ENCODE results near the gene SYNJ1.
"Not testable (repeated sequence)": the region's sequence is repeated elsewhere in the genome, so short reads cannot be mapped to it uniquely, and the experiment has no call there.

SYNJ1 gene

DNA sequence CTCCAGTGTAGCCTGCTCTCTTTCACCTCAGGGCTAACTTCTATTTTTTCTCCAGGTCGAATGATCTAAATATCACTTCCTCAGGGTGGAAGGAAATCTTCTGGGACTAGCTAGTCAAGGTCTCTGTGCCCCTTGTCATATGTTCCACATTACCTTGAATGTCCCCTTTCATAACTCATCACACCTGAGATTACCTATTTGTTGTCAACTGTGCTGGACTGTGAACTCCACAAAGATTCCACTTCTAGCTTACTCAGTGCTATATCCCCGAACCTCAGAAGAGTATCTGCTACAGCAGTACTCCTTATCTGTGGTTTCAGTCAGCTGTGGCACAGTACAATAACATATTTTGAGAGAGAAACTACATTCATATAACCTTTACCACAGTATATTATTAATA is 14.6 kb upstream of the SYNJ1 start:
- Histone ChIP-seq H3K36me3 (ENCODE audit: control insufficient read depth, insufficient read depth, low read length) (peaks cover 7% of the 10 kb centered on the region), H3K27me3 (ENCODE audit: insufficient read depth, low read length, poor library complexity) (no peaks in the 10 kb centered on the region), H3K27ac (ENCODE audit: low read depth, low read length) (no peak overlapping the region), H2BK120ac (ENCODE audit: low read depth, low read length) (no peak overlapping the region), H3K4me1 (ENCODE audit: control insufficient read depth, low read depth, low read length) (peaks cover 10% of the 10 kb centered on the region), H2BK5ac (ENCODE audit: low read length) (no peak overlapping the region), H3K56ac (ENCODE audit: low read length) (no peak overlapping the region), H4K5ac (ENCODE audit: low read length) (no peak overlapping the region), H3K4me2 (ENCODE audit: low read length) (no peak overlapping the region), H3K79me2 (ENCODE audit: control insufficient read depth, insufficient read depth, low read length) (peaks cover 7% of the 10 kb centered on the region), H3K4ac (ENCODE audit: low read depth, low read length) (no peak overlapping the region), H3K18ac (ENCODE audit: low read length) (no peak overlapping the region), H3K4me3 (ENCODE audit: low read length) (no peak overlapping the region), H2BK15ac (replicated peaks; ENCODE audit: low read depth) (no peak overlapping the region), H3K79me1 (ENCODE audit: low read length) (peaks cover 3% of the 10 kb centered on the region), H4K8ac (ENCODE audit: low read depth, low read length) (no peak overlapping the region), H2AK5ac (ENCODE audit: low read length) (no peak overlapping the region), H3K23ac (ENCODE audit: low read length) (no peak overlapping the region), H3K9ac (ENCODE audit: low read length) (no peak overlapping the region)
- no CpG with 5 or more reads among the region's 2 CpGs for WGBS (ENCODE audit: extremely low coverage, insufficient coverage, low lambda C conversion rate)
- no peak for DNase-seq

GRCh38 chr21:32741336-32741735 is 13.5 kb upstream of the SYNJ1 start:
- no CpG with 5 or more reads among the region's 3 CpGs for WGBS (ENCODE audit: extremely low coverage, insufficient coverage, low lambda C conversion rate)
- no peak overlapping the region for H4K8ac ChIP-seq (ENCODE audit: low read depth, low read length)
- no peak for DNase-seq
- H3K23ac ChIP-seq (ENCODE audit: low read length) = no peak overlapping the region
- no peak overlapping the region for H3K4ac ChIP-seq (ENCODE audit: low read depth, low read length)
- no peak overlapping the region for H3K4me2 ChIP-seq (ENCODE audit: low read length)
- H2BK15ac ChIP-seq (replicated peaks; ENCODE audit: low read depth) = peak overlapping the region; percentile 64
- H3K56ac ChIP-seq (ENCODE audit: low read length) = no peak overlapping the region
- H4K5ac ChIP-seq (ENCODE audit: low read length) = no peak overlapping the region
- no peak overlapping the region for H3K4me3 ChIP-seq (ENCODE audit: low read length)
- H2BK120ac ChIP-seq (ENCODE audit: low read depth, low read length) = no peak overlapping the region
- H3K36me3 ChIP-seq (ENCODE audit: control insufficient read depth, insufficient read depth, low read length) = peaks cover 4% of the 10 kb centered on the region
- H3K18ac ChIP-seq (ENCODE audit: low read length) = peak overlapping the region; percentile 56
- H3K4me1 ChIP-seq (ENCODE audit: control insufficient read depth, low read depth, low read length) = peaks cover 10% of the 10 kb centered on the region
- no peak overlapping the region for H2AK5ac ChIP-seq (ENCODE audit: low read length)
- no peaks in the 10 kb centered on the region for H3K27me3 ChIP-seq (ENCODE audit: insufficient read depth, low read length, poor library complexity)
- peak overlapping the region; percentile 58 for H3K27ac ChIP-seq (ENCODE audit: low read depth, low read length)
- H3K9ac ChIP-seq (ENCODE audit: low read length) = no peak overlapping the region
- peak overlapping the region; percentile 16 for H2BK5ac ChIP-seq (ENCODE audit: low read length)
- H3K79me1 ChIP-seq (ENCODE audit: low read length) = peaks cover 1% of the 10 kb centered on the region
- peaks cover under 1% of the 10 kb centered on the region for H3K79me2 ChIP-seq (ENCODE audit: control insufficient read depth, insufficient read depth, low read length)

- Histone ChIP-seq H4K8ac (ENCODE audit: low read depth, low read length) (no peak overlapping the region), H3K4me3 (ENCODE audit: low read length) (no peak overlapping the region), H3K79me1 (ENCODE audit: low read length) (peaks cover 1% of the 10 kb centered on the region), H3K4me1 (ENCODE audit: control insufficient read depth, low read depth, low read length) (peaks cover 10% of the 10 kb centered on the region), H3K9ac (ENCODE audit: low read length) (no peak overlapping the region), H3K4ac (ENCODE audit: low read depth, low read length) (no peak overlapping the region), H2BK15ac (replicated peaks; ENCODE audit: low read depth) (no peak overlapping the region), H2BK5ac (ENCODE audit: low read length) (no peak overlapping the region), H3K27ac (ENCODE audit: low read depth, low read length) (peak overlapping the region; percentile 77), H2AK5ac (ENCODE audit: low read length) (no peak overlapping the region), H3K18ac (ENCODE audit: low read length) (peak overlapping the region; percentile 60), H2BK120ac (ENCODE audit: low read depth, low read length) (no peak overlapping the region), H3K27me3 (ENCODE audit: insufficient read depth, low read length, poor library complexity) (no peaks in the 10 kb centered on the region), H3K4me2 (ENCODE audit: low read length) (no peak overlapping the region), H3K79me2 (ENCODE audit: control insufficient read depth, insufficient read depth, low read length) (no peaks in the 10 kb centered on the region), H3K56ac (ENCODE audit: low read length) (peak overlapping the region; percentile 62), H4K5ac (ENCODE audit: low read length) (no peak overlapping the region), H3K36me3 (ENCODE audit: control insufficient read depth, insufficient read depth, low read length) (peaks cover 4% of the 10 kb centered on the region), H3K23ac (ENCODE audit: low read length) (no peak overlapping the region)
- no CpG with 5 or more reads among the region's 2 CpGs for WGBS (ENCODE audit: extremely low coverage, insufficient coverage, low lambda C conversion rate)
- DNase-seq = peak; percentile 95
Measured at GRCh38 chr21:32739946-32740345, 12.1 kb upstream of the SYNJ1 start.

- not testable (repeated sequence) for H3K27ac ChIP-seq (ENCODE audit: low read depth, low read length); H2BK15ac ChIP-seq (replicated peaks; ENCODE audit: low read depth); H3K36me3 ChIP-seq (ENCODE audit: control insufficient read depth, insufficient read depth, low read length); H3K56ac ChIP-seq (ENCODE audit: low read length); H2AK5ac ChIP-seq (ENCODE audit: low read length); H2BK5ac ChIP-seq (ENCODE audit: low read length); H3K18ac ChIP-seq (ENCODE audit: low read length); H2BK120ac ChIP-seq (ENCODE audit: low read depth, low read length); H3K4ac ChIP-seq (ENCODE audit: low read depth, low read length); H3K4me3 ChIP-seq (ENCODE audit: low read length); H3K79me1 ChIP-seq (ENCODE audit: low read length); H3K27me3 ChIP-seq (ENCODE audit: insufficient read depth, low read length, poor library complexity); DNase-seq; H3K23ac ChIP-seq (ENCODE audit: low read length); H4K8ac ChIP-seq (ENCODE audit: low read depth, low read length); H3K79me2 ChIP-seq (ENCODE audit: control insufficient read depth, insufficient read depth, low read length); H3K4me2 ChIP-seq (ENCODE audit: low read length); H4K5ac ChIP-seq (ENCODE audit: low read length); H3K9ac ChIP-seq (ENCODE audit: low read length); H3K4me1 ChIP-seq (ENCODE audit: control insufficient read depth, low read depth, low read length)
- no CpG with 5 or more reads among the region's 4 CpGs for WGBS (ENCODE audit: extremely low coverage, insufficient coverage, low lambda C conversion rate)
Measured at GRCh38 chr21:32736083-32736482, 8.3 kb upstream of the SYNJ1 start.

GRCh38 chr21:32735524-32735923 is 7.7 kb upstream of the SYNJ1 start:
- Histone ChIP-seq H2BK120ac (ENCODE audit: low read depth, low read length) (no peak overlapping the region), H3K56ac (ENCODE audit: low read length) (no peak overlapping the region), H3K79me1 (ENCODE audit: low read length) (peaks cover 1% of the 10 kb centered on the region), H3K4me1 (ENCODE audit: control insufficient read depth, low read depth, low read length) (peaks cover 5% of the 10 kb centered on the region), H3K18ac (ENCODE audit: low read length) (no peak overlapping the region), H4K5ac (ENCODE audit: low read length) (no peak overlapping the region), H2AK5ac (ENCODE audit: low read length) (no peak overlapping the region), H2BK15ac (replicated peaks; ENCODE audit: low read depth) (peak overlapping the region; percentile 36), H3K9ac (ENCODE audit: low read length) (no peak overlapping the region), H3K36me3 (ENCODE audit: control insufficient read depth, insufficient read depth, low read length) (peaks cover 3% of the 10 kb centered on the region), H3K27me3 (ENCODE audit: insufficient read depth, low read length, poor library complexity) (no peaks in the 10 kb centered on the region), H2BK5ac (ENCODE audit: low read length) (no peak overlapping the region), H3K4ac (ENCODE audit: low read depth, low read length) (no peak overlapping the region), H3K79me2 (ENCODE audit: control insufficient read depth, insufficient read depth, low read length) (no peaks in the 10 kb centered on the region), H3K4me3 (ENCODE audit: low read length) (no peak overlapping the region), H3K27ac (ENCODE audit: low read depth, low read length) (no peak overlapping the region), H3K4me2 (ENCODE audit: low read length) (no peak overlapping the region), H4K8ac (ENCODE audit: low read depth, low read length) (no peak overlapping the region), H3K23ac (ENCODE audit: low read length) (no peak overlapping the region)
- no CpG with 5 or more reads among the region's 2 CpGs for WGBS (ENCODE audit: extremely low coverage, insufficient coverage, low lambda C conversion rate)
- no peak for DNase-seq

GRCh38 chr21:32733990-32734613 is 6.3 kb upstream of the SYNJ1 start:
- DNase-seq = no peak
- H2AK5ac ChIP-seq (ENCODE audit: low read length) = no peak overlapping the region
- H3K4me1 ChIP-seq (ENCODE audit: control insufficient read depth, low read depth, low read length) = peaks cover 4% of the 10 kb centered on the region
- no peaks in the 10 kb centered on the region for H3K79me2 ChIP-seq (ENCODE audit: control insufficient read depth, insufficient read depth, low read length)
- H3K4ac ChIP-seq (ENCODE audit: low read depth, low read length) = no peak overlapping the region
- no peak overlapping the region for H3K4me3 ChIP-seq (ENCODE audit: low read length)
- H2BK15ac ChIP-seq (replicated peaks; ENCODE audit: low read depth) = no peak overlapping the region
- no peak overlapping the region for H3K27ac ChIP-seq (ENCODE audit: low read depth, low read length)
- H2BK5ac ChIP-seq (ENCODE audit: low read length) = no peak overlapping the region
- no CpG with 5 or more reads among the region's 5 CpGs for whole genome bisulfite sequencing (ENCODE audit: extremely low coverage, insufficient coverage, low lambda C conversion rate)
- peaks cover 1% of the 10 kb centered on the region for H3K79me1 ChIP-seq (ENCODE audit: low read length)
- H4K5ac ChIP-seq (ENCODE audit: low read length) = no peak overlapping the region
- no peak overlapping the region for H3K18ac ChIP-seq (ENCODE audit: low read length)
- H3K36me3 ChIP-seq (ENCODE audit: control insufficient read depth, insufficient read depth, low read length) = peaks cover 3% of the 10 kb centered on the region
- no peak overlapping the region for H3K23ac ChIP-seq (ENCODE audit: low read length)
- no peaks in the 10 kb centered on the region for H3K27me3 ChIP-seq (ENCODE audit: insufficient read depth, low read length, poor library complexity)
- no peak overlapping the region for H2BK120ac ChIP-seq (ENCODE audit: low read depth, low read length)
- no peak overlapping the region for H4K8ac ChIP-seq (ENCODE audit: low read depth, low read length)
- H3K4me2 ChIP-seq (ENCODE audit: low read length) = no peak overlapping the region
- H3K56ac ChIP-seq (ENCODE audit: low read length) = no peak overlapping the region
- H3K9ac ChIP-seq (ENCODE audit: low read length) = no peak overlapping the region

All from mesendoderm (in vitro differentiated cells).